HG03521 (cell line): ENCODE data around the gene DUSP18.
"Not testable (repeated sequence)": the region's sequence is repeated elsewhere in the genome, so short reads cannot be mapped to it uniquely, and the experiment has no call there.

Experiments
- ATAC-seq: cut with Tn5 transposase; IDR thresholded peaks from one replicate; pipeline ENCODE4 v1.9.1; 2021; ENCODE audit warnings: mild to moderate bottlenecking, moderate library complexity; ENCODE audit not compliant: unreplicated experiment

DUSP18 gene

DNA sequence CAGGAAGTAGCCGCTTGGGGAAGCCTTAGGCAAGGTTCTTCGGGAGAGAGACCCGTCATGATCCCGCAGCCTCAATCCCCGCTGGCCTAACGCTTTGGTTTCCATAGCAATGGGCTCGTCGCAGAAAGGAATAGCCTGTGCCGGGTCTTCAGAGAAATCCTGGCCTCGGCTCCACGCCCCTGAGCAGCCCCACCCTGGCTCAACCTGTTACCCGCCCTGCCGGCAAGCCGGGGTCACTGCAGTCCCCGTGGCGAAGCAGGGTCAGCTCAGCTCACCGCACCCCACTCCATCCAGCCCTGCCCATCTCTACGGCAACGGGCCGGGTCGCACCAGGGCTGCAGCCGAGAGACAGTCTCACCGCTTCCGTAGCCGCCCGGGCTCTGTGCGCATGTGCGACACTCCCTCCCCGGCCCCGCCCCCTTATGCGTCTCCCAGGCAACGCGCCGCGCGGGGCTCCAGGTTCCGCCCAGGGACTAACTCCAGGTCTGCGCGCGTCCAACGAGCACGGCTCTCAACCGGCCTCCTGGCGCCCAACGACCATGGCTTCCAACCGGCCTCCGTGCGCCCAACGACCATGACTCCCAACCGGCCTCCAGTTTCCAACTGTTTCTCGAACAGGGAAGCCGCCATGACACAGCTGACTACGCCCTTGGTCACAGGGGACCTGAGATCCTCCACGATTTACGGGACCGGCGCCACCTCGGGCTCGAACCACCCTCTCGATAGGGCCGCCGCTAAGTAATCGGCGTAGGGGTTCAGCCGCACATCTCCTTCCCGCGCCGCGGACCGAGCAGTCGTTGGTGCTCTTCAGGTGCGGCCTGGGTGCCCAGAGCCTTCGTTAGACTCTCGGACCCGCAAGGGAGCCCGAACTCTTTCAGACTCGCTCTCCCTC, at the start of gene DUSP18:
Gene DUSP18, minus strand, starts transcription at position 382 of the 892 bp plus-strand sequence. CDS start 3,872 bp downstream, outside the sequence.
- ATAC-seq, result peak; percentile 81

DNA sequence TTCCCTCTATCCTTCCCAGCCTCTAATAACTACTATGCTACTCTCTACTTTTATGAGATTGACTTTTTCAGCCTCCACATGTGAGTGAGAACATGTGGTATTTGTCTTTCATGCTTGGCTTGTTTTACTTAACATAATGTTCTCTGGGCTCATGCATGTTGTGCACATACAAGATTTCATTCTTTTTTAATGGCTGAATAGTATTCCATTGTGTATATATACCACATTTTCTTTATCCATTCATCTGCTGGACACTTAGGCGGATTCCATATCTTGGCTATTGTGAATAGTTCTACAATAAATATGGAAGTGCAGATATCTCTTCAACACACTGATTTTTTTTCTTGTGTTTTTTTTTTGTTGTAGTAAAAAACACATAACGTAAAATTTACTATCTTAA, 46.4 kb upstream of the DUSP18 start:
- no peak for ATAC-seq

DNA sequence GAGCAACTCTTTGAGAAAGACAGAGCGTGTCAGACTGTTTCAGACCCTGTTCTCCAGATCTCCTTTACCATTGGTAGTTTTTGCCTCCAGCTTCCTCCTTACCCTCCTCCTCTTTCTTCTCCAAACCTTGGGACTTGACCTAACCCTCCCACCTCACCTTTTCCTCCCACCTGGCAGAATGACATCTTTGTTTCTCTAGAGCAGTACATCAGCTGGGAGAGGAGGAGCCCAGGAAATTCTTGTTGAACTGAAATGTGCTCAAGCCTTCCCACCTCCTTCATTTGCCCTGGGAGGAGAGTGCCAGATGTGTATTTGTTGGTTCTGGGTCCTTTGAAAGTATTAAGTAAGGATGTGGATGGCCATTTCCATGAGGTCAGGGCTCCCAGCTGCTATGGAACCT, 44.4 kb upstream of the DUSP18 start:
- ATAC-seq, result no peak

DNA sequence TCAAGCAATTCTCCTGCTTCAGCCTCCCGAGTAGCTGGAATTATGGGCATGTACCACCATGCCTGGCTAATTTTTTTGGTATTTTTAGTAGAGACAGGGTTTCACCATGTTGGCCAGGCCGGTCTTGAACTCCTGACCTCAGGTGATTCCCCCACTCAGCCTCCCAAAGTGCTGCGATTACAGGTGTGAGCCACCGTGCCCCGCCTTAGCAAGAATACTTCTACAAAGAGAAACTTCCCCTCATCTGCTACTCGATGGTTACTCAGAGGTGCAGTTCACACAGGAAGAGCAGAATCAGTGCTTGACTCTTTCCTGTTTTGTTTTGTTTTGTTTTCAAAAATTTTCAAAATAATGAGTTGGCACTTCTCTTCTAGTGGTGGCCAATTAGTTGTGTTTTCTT, 42.3 kb upstream of the DUSP18 start:
- not testable (repeated sequence) for ATAC-seq

DNA sequence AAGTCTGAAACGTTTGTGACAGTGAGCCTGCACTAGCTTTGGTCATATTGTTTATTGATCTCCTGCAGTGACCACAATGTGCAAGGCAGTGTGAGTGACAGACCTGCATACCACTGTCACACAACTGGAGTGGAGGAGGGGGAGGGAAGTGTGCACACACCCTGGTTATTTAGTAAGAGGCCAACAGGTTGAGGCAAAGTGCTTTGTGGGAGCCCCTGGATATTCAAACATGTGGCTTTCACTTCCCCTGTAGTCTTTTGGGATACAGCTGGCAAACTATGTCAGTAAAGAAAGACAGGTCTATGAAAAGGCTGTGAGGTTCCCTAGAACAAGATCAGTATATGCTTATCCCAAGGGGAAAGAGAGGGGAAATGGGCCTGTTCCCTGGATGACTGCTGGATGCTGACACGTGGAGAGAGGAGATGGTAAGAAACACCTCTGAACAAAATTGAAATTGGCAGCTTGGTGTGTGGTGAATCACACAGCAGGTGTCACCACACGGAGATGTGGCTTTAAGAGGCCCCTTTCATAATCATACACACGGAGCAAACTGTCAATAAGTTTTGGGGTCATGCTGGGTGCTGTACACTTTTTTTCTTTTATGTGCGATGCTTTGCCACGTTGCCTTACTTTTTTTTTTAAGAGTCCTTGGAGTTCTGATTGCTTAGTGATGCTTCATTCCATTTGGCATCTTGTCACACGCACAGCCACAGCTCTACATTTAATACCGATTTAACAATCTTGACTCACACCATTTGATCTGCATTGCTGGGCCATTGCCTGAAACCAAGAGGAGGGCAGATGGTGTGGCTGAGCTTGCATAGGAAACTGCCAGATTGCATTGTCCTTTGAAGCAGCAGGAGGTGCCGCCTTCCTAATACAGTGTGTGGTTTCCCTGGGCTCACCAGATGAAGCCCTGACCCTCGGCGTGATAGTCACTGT, 38.3 kb upstream of the DUSP18 start:
- ATAC-seq, result peak; percentile 58

DNA sequence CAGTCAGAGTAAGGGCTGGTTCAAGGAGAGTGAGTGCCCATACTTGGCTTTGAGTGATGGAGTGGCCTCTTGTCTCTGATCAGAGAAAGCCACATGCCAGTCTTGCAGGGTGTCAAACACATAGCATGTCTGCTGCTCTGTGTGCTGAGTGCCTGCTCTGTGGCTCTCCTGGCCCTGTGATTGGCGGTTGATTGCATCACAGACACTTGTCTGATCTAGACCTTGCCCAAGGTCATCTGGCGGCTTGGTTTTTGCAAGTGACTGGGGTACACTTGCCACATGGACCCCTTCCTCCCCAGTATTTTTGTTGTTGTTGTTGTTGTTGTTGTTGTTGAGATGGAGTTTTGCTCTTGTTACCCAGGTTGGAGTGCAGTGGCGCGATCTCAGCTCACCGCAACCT, 37.3 kb upstream of the DUSP18 start:
- no peak for ATAC-seq

DNA sequence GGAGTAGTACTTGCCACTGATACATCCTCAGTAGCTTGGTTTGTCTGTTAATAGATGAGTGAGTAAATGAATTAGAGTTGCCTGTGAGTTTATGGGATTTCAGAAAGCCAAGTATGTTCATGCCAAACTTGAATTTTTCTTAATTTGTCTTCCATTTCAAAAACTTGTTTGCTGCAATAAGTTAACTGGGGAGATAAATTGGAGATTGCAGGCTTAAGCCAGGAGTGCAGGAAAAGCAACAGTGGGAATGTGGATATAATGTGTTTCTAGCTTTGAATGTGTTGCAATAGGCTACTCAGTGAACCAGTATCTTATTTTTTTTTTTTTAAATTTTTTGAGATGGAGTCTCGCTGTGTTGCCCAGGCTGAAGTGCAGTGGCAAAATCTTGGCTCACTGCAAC, 35.2 kb upstream of the DUSP18 start:
- ATAC-seq, result no peak

DNA sequence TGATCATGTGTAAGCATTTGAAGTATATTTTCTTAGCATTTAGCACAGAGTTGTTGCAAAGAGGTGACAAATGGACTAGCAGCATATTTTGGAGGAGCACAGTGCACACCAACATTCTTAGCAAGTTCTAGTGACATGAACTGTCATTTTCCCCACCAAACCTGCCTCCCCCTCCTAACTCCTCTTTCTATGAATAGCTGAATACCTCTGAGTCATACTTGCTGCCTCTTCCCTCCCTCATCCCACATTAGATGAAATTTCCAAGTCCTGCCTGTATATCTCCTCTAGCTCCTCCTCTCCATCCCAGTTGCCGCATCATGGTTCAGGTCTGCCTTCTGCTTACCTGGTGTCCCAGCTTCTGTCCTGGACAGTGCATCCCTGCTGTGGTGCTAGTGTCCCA, 34.2 kb upstream of the DUSP18 start:
- no peak for ATAC-seq

DNA sequence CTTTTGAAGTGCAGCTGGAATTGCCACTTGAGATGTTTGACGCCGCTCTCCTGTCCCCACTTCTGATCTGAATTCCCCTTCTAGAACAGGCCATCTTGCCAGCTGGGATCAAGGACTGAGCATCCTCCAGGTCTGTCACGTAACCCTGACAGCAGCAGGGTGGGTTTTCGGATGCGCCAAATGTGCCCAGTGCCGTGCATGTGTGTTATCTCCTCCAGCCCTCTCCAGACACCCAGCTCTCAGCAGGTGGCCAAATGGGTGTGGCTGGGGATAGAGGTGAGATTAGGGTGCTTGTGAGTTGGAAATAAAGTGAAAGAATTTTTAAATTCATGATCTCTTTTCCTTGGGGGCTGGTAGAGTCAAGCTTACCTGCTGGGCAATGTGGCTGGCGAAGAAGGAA, 30.3 kb upstream of the DUSP18 start:
- no peak for ATAC-seq

DNA sequence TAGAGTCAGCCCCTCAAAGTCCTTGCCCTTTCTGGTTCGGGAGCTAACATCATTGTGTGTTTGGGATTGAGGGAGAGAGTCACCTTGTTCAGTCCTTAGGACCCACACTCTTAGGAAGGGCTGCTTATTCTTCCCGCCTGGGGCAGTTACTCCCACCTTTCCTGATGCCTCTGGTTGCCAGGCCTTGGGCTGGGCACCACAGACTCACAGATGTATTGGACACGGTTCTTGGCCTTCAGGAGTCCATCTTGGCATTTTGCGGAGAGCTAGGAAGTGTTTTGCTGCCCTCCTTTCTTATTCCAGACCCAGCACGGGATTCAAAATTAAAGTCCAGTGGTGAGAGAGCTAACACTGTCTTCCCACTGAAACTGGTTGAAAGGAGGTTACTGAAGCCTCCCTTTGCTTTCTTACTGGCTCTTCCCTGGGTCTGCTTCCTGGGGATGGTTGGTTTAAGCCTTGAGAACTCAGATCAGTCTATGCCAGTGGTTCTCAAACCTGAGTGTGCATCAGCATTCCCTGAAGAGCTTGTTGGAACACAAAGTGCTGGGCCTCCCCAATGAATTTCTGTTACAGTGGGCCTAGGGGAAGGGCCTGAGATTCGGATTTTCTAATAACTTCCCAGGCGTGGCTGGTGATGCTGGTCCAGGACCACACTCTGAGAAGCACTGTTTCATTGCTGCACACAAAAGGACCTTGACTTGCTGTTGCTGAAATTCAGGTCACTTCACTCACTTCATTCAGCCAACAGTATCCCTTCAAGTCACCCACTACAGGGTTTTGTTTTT, 28.4 kb upstream of the DUSP18 start:
- ATAC-seq, result no peak

DNA sequence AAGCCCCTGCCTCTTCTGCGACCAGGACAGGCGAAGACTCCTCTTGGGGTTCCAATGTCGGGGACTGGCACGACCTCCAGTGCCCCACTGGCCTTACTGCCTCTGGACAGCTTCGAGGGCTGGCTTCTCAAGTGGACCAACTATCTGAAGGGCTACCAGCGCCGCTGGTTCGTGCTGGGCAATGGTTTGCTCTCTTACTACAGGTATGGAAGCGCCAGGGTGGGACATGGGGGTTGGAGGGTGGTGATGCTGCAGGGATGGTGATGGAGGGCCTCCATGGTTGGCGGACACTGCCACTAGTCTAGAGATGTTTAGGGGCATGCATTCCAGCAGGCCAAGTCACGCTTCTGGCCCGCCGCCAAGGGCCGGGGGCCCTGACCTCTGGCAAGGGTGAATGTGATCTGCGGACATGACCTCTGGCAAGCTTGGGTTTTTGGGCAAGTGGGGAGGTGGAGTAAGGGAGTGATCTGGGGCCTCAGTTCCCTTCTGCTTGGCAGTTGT, 27.7 kb upstream of the DUSP18 start:
- no peak for ATAC-seq

DNA sequence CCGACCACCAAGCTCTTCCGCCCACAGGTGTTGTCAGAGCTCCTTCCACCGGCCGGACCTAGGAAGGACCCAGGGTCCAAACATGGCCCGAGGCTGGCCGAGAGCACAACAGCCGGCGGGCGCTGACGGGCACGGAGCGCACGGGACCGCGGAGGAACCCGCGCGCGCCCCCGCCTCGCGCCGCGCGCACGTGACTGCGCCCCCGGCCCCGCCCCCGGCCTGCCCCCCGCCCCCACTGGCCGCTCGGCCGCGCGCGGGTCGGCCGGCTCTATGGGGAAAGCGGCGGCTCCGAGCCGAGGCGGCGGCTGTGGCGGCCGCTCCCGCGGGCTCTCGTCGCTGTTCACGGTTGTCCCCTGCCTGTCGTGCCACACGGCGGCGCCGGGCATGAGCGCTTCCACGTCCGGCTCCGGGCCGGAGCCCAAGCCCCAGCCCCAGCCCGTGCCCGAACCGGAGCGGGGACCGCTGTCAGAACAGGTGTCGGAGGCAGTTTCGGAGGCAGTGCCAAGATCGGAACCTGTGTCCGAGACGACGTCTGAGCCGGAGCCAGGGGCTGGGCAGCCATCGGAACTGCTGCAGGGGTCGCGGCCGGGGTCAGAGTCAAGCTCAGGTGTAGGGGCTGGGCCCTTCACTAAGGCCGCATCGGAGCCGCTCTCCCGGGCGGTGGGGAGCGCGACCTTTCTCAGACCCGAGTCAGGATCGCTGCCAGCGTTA, 27.1 kb upstream of the DUSP18 start, which contains the start of gene OSBP2:
Gene OSBP2, plus strand, starts transcription at position 235 of the 711 bp plus-strand sequence. Its CDS starts 36 bp downstream, at position 271.
- no peak for ATAC-seq

DNA sequence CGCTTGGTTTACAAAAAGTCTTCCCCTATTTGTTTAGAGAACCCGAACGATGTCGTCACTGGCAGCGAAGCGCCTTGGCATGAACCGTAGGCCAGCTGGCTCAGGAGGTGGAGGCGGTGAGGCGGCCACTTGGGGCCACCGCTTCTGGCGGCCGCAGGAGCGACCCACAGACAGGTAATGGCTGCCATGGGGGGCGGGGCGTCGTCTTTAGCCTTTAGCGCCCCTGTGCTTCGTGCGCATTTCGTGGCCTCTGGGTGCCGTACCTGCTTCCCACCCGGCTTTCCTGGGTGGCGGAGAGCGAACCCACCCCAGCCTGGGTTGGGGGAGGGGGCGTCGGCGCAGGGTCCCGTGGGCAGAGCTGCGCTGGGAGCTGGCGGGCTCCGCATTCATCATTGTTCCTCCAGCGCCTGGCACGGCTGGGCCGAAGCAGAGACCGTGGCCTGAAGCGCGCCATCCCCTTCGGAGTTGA, 26.5 kb upstream of the DUSP18 start:
- no peak for ATAC-seq

DNA sequence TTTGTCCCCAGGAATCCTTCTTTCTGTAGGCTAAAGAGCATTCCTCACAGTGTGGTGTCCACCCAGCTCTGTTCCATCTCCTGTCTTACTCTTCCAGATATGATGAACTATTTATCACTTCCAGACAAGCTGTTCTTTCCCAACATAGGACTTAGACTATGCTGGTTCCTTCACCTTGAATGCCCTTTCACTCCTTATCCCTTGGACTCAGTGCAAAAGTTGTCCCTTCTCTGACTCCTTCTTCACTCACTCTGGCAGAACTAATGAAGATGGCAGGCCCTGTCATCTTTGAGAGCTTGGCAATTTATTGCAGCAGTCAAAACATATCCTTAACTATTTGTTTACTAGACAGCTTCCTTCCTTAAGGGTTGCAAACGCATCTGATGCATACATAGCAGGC, 23.5 kb upstream of the DUSP18 start:
- no peak for ATAC-seq

DNA sequence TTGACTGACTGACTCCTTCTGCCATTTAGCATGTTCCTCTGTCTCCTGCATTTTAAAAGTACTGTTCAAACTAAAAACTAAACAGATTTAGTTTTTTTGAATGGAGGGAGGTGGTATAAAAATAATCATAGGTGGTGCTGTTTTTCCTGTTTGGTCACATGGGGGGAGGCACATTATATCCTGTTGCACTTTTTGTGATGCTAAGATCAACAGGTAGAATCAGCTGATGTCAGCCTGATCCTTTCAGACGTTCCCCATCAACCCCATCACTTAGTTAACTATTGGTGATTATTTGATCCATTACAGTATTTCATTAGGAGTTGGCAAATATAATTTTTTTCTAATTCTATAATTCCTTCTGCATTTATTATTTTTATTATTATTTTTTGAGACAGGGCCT, 21.9 kb upstream of the DUSP18 start:
- no peak for ATAC-seq

DNA sequence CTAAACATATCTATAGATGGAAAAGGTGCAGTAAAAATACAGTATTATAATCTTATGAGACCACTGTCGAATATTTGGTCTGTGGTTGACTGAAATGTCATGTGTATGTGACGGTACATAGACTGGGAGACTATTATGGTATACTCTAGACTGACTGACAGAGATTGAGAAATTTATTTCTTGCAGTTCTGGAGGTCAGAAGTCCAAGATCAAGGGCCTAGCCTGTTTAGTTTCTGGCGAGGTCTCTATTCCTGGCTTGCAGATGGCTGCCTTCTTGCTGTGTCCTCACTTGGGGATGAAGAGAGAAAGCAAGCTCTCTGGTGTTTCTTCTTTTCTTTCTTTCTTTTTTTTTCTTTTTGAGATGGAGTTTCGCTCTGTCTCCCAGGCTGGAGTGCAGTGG, 19.7 kb upstream of the DUSP18 start:
- ATAC-seq, result no peak

DNA sequence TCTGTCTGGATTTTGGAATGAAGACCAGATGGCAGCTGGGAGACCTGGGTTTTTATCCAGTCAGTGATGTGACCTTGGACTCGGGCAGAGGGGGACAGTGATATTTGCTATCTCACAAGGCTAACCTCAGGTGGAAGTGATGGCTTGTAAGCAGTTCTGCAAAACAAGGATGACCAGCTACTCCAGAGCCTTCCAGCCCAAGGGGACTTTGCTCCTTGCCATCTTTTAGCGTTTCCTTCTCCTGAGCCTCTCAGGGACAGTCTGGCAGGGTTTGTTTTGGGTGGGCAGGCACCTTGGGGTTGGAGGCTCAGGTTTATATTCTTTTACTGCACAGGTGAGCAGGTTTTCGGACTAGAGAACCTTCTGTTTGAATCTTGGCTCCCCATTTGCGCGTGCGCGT, 17.5 kb upstream of the DUSP18 start:
- ATAC-seq, result no peak

DNA sequence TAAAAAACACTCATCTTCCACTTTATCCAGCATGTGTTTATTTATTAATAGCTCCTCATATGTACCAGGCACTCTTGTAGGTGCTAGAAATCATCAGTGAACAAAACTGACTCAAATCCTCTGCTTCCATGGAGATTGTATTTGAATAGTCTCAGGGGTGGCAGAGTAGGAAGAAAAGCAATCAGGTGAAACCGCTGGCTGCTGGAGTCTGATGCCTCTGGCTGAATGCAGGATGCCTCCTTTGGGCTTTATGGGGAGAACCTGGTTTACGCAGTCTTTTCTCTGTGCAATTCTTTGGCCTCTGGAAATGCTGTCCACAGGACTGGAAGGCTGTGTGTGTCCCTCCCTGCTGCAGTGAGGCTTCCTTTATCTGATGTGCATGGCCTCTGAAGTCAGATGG, 14.2 kb upstream of the DUSP18 start:
- ATAC-seq, result no peak

DNA sequence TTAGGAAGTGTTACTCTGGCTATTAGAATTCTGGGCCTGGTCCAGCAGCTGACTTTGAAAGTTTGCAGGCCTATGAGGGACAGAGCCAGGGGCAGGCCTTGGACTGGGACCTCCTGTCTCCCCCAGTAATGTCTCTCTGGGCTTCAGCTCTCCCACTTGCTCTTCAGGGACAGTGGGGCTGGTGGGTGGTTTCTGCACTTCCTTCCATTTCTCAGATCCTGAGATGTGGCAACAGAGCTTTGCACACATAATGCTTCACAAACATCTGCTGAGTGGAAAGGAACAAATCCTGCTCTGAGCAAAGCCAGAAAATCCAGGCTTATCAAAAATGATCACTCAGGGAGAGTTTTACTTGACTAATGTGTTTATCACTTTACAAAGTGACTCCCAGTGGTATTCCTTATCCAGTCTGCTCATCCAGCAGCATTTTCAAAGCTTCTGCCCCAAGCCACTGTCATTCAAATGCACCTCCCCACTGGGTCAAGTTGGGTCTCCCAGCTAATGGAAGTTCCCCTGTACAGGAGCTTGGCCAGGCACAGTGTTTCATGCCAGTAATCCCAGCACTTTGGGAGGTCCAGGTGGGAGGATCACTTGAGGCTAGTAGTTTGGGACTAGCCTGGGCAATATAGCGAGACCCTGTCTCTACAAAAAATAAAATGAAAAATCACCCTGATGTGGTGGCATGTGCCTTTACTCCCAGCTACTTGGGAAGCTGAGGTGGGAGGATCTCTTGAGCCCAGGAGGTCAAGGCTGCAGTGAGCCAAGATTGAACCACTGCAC, 13.5 kb upstream of the DUSP18 start:
- ATAC-seq, result no peak
